HT-29 (cell line): ENCODE results near the gene PRTG. TPM values are rescaled to one million over a fixed set of nuclear protein-coding genes. Genes with fewer than 3 reads are reported as not detected.
"Not testable (repeated sequence)": the region's sequence is repeated elsewhere in the genome, so short reads cannot be mapped to it uniquely, and the experiment has no call there.

ENCODE experiments used
- DNase-seq: peaks from one replicate; pipeline ENCODE4 v3.0.0-alpha.2; 2015; ENCODE audit warnings: low spot score
- total RNA-seq: library from RNA; depleted of rRNA; stranded (reverse); fragments of >200 nt; shearing (Covaris generic); gene quantifications from 2 replicates; pipeline ENCODE4 v1.2.3, GENCODE V29; 2014; rRNA removed

Gene PRTG, protein sequence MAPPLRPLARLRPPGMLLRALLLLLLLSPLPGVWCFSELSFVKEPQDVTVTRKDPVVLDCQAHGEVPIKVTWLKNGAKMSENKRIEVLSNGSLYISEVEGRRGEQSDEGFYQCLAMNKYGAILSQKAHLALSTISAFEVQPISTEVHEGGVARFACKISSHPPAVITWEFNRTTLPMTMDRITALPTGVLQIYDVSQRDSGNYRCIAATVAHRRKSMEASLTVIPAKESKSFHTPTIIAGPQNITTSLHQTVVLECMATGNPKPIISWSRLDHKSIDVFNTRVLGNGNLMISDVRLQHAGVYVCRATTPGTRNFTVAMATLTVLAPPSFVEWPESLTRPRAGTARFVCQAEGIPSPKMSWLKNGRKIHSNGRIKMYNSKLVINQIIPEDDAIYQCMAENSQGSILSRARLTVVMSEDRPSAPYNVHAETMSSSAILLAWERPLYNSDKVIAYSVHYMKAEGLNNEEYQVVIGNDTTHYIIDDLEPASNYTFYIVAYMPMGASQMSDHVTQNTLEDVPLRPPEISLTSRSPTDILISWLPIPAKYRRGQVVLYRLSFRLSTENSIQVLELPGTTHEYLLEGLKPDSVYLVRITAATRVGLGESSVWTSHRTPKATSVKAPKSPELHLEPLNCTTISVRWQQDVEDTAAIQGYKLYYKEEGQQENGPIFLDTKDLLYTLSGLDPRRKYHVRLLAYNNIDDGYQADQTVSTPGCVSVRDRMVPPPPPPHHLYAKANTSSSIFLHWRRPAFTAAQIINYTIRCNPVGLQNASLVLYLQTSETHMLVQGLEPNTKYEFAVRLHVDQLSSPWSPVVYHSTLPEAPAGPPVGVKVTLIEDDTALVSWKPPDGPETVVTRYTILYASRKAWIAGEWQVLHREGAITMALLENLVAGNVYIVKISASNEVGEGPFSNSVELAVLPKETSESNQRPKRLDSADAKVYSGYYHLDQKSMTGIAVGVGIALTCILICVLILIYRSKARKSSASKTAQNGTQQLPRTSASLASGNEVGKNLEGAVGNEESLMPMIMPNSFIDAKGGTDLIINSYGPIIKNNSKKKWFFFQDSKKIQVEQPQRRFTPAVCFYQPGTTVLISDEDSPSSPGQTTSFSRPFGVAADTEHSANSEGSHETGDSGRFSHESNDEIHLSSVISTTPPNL
- total RNA-seq, result not detected in 2 replicates

DNA sequence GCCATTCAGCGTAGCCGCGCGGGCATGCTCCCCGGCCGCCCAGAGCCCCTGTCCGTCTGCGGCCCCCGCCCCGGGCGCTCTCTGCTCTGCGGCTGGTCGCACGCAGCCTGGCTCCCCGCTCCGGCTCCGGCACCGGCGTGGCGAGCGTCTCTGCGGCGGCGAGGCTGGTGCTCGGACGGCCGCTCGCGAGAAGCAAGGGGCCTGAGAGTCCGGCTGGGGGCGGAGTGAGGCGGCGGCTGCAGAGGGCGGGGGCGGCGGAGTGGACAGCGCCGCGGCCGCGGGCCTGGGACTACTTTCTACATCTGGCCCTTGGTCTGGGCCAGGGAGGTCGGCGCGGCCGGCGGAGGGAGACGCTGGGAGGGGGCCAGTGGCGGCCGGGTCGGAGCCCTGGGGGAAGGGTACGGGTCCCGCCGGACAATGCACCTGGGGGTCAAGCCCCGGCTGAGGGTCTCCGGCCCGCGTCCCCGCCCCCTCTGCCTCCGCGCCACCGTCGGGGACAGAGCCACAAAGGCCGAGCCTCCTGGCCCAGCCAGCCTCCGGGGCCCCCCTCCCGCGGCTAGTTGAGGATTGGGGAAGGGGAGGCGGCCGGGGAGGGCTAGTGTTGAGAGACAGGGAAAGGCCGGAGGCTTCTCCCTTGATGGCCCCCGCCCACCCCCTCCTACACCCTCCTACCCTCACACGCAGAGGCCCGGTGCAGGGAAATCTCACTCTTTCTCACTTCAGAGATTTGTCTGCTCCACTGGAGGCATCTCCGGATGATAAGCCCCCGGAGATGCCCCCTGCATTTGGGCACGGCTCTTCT lies at the start of gene PRTG:
Gene PRTG, minus strand, starts transcription at position 226 of the 802 bp plus-strand sequence. Its CDS starts 221 bp downstream, at position 5.
- DNase-seq, result no peak

DNA sequence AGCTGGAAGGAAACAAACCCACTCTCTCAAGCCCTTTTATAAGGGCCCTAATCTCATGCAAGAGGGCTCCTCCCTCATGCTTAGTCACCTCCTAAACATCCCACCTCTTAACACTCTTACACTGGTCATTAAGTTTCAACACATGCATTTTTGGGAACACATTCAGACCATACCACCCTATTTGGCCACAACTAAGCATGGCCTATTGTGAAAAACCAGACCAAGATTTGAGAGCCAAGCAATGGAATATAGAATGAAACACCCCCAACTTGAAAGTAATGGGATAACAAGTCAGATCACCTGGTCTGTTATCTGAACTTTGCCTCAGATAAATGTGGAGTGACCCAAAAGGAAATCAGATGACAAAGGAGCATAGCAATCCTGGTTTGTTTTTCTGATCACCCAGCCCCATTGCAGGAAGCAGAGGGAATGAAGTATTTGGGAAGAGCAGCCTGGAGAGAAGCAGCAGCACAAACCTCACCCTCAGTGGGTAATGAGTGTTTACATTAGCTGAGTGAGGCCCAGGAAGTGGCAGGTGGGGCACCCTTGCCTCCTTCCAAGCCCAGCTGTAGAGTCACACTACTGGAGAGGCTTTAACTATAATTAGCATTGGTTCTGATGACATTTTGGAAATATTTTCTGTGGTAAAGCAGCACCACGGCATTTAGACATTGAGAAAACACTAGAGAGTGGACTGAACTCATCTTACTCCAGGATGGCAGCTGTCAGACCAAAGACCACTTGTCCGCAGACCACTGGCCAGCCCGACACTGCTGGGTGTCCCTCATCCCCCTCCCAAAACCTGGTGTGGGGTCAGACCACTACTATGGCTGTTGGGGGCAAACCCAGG lies 48.8 kb upstream of the PRTG start:
- peak; percentile 67 for DNase-seq

DNA sequence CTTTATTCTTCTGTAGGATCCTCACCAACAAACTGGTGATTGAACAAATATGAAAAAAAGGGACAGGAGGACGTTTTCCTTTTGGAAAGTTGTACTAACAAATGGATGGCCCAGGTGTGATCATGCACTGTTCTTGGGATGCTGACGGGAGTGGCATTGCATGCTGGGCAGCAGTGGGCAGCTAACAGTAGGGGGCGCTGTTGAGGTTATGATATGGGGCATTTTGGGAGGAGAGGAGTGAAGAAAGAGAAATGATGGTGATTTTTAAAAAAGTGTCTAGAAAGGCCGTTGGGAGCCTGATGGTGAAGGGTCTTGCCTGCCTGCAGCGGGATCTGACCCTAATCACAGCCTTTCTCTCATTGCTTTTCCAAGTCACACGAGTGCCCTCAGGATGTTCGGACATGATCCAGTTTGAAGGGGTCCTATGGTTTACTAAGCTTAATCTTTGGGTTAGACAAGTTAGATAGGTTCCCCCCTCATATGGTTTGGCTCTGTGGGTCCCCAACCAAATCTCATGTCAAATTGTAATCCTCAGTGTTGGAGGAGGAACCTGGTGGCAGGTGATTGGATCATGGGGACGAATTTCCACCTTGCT lies 46.2 kb upstream of the PRTG start:
- peak; percentile 36 for DNase-seq

DNA sequence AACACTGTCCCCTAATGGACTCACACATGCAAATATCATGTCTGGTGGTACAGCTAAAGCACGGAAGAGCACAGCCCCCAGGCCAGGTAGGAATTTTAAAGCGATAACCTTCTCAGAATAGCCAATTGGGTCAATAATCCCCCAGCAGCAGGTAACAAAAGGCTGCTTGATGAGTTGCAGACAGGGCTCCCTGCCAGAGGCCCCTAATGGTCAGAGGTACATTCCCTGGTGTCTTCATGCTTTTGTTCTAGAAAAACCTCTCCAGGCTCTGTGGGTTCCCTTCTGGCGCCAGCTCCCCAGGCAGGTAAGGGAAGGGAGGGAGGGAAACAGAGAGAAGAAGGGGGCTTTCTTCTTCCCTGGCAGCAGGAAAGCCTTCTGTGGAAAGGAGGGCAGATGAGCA lies 43.4 kb upstream of the PRTG start:
- no peak for DNase-seq

DNA sequence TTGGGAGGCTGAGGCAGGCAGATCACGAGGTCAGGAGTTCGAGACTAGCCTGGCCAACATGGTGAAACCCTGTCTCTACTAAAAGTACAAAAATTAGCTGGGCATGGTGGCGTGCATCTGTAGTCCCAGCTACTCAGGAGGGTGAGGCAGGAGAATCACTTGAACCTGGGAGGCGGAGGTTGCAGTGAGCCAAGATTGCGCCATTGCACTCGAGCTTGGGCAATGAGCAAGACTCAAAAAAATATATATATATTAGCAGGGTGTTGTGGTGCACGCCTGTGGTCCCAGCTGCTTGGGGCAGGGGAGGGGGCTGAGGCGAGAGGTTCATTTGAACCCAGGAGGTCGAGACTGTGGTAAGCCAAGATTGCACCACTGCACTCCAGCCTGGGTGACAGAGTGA lies 42.6 kb upstream of the PRTG start:
- not testable (repeated sequence) for DNase-seq

DNA sequence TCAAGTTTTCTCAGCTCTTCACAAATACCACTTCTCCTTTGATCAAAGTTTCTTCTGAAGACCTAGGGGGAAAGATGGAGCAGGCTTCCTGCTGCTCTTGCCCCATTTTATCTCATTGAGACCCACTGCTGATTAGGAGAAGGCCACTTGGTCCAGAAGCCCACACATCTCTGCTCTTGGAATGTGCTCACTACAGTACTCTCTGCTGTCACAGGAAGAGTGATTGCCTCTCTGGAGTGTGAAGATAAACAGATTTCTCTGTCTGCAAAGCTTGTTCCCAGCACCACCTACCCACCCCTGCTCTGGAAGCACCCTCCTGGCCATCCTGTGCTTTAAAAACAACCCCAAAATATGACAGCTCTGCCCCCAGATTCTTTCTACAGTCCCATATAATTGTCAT lies 41.3 kb upstream of the PRTG start:
- DNase-seq, result no peak

DNA sequence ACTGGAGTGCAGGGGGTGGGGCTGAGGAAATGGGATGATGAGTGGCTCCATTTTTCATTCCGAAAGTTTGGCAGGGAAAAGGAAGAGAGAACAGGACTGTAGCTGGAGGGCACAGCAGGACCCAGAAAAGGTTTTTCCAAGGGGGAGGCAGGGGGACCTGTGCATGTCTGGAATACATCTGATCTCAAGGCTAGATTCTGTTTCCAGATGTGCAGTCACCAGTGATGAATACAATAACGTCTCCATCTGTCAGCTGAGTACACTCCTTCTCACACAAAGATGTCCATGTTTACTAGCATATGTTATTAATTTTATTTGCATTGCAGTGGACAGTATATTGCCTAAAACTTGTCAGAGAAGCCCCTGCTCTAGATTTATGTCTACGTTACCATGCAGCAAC lies 39.9 kb upstream of the PRTG start:
- DNase-seq, result no peak

DNA sequence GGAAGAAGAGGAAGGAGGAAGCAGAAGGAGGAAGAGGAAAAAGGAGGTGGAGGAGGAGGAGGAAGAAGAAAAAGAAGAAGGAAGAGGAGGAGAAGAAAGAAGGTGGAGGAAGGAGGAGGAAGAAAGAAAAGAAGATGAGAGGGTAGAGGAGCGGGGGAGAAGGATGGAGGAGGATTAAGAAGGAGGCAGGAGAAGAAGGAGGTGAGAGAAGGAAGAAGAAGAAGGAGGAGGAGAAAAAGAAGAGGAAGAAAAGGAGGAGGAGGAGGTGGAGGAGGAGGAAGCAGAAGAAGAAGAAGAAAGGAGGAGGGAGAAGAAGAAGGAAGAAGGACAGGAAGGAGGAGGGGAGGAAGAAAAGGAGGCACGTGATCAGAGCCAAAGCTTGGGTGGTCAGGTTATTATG lies 37.3 kb upstream of the PRTG start:
- no peak for DNase-seq

DNA sequence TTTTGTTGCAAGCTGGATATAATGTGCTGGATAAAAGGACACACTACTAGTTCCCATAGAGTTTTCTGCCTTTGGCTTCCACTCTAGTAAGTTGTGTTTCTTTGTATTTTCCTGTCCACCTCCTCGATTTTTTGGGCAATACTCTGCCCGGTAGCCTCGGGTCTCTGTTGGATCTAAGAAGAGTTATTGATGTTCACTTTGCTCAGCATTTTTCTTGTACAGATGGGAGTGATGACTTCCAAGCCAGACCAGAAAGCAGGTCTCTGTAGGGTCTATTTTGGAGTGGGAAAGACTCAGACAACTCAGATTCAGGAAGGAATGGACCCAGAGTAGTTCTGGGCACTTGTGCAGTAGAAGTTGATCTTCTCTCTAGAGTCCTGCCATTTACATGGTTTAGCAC lies 36.0 kb upstream of the PRTG start:
- no peak for DNase-seq

DNA sequence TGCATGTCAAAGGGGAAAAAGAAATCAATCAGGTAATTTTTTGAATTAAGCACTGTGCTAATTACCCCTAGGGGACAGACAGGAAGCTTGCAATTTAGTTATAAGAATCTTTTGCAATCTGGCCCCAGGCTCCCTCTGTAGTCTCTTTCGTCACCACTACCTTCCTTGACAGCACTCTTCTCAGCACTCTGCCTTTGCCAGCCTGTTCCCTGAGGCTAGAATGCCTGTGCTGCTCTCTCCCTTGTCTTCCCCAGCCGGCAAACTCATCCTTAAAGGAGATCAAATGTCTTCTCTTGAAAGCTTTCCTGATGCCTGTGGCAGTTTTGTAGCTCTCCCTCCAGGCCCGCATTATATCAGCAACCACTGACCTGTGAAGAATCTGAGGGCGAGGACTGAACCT lies 32.4 kb upstream of the PRTG start:
- DNase-seq, result no peak

DNA sequence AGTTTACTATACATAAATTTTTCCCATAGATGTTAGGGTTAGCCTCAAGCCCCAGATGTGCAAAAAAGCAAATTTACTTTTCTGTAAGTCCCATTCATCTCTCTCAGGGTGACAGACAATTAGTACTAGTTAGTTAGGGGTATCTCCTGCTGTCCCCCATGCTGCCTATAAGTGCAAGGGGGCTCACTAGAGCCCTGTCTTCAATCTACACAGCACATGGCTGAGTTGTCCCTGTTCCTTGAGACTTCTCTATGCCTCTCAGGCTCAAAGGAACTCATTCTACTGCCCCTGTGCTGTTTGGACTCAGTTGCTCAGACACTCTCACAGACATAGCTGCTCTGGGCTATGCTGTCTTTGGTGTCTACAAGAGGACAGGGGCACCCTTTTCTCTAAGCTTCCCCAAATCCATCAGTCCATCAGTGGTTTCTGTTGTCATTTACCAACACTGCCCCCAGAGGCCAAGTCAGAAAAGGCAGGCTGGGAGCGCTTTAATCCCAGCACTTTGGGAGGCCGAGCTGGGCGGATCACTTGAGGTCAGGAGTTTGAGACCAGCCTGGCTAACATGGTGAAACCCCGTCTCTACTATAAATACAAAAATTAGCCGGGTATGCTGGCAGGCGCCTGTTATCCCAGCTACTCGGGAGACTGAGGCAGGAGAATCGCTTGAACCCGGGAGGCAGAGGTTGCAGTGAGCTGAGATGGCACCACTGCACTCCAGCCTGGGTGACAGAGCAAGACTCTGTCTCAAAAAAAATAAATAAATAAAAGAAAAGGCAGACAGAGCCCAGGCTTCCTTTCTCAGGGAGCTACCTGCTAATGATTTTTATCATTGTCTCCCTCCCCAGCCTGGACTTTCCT lies 31.4 kb upstream of the PRTG start:
- DNase-seq, result peak; percentile 55

DNA sequence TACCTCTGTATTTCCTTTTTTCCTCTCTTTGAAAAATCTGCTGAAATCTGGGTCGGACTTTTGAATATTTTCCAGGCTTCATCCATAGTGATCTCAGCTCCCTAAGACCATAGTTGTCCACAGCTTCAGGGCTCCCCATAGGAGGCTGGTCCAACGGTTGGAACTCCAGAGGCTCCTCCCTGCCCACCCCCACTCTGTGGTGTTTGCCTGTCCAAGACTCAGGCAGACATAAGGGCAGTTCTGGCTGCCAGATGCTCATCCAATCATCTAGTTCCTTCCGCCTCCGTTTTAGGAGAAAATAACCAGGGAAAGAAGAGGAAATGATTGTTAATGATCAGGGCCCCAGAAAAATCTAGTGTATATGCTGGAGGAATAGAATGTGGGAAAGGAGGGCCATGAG lies 27.9 kb upstream of the PRTG start:
- no peak for DNase-seq

DNA sequence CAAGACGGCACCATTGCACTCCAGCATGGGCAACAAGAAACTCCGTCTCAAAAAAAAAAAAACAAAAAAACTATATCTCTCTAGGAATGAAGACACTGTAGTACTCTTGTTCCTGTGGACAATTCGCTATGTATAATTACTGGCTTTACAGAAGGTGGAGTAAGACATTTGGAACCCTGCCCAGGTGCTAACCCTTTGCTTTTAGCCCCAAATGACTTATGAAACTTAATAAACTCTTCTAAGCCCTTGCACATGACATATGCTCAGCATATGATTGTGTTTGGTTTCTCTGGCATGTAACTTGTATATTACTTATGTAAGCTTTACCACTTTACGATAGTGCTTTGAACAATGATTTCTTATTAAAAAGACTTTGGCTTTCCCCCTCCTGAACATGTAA lies 27.3 kb upstream of the PRTG start:
- no peak for DNase-seq

DNA sequence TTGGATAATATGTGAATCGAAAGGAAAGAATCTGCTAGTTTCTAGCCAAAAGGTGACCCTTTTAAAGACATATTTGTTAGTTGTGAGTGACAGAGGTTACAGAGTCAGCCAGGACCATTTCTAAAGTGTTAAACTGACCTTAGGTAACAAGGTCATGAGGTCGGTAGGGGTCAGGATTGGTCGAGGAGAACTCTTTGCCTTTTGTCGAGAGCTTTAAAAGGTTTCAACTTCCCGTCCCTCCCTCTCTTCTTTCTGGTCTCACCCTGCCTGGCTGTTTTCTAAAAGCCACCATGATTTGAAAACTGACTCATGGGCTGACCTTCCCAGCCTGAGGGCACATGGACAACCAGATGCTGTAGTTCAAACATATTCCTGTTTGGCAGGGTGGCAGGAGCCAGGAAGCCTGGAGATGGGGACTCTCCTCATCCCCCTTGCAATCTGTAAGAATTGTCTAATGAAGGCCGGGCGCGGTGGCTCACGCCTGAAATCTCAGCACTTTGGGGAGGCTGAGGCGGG lies 25.8 kb upstream of the PRTG start:
- DNase-seq, result no peak

DNA sequence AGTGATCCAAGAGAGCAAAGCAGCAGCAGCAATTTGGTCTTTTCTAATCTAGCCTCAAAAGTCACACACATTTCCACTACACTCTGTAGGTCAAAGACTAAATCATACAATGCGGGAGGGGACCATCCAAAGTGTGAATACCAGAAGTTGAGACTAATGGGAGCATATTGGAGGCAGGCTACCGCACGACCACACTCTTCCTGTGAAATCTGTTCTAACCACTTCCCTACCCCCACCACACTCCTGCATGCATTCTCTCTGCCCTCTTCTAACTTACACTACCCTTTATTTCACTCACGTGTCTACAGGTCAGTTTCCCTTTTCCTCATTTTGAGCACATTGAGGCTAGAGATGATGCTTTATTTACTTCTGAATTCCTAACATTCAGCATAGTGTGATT lies 23.7 kb upstream of the PRTG start:
- no peak for DNase-seq

DNA sequence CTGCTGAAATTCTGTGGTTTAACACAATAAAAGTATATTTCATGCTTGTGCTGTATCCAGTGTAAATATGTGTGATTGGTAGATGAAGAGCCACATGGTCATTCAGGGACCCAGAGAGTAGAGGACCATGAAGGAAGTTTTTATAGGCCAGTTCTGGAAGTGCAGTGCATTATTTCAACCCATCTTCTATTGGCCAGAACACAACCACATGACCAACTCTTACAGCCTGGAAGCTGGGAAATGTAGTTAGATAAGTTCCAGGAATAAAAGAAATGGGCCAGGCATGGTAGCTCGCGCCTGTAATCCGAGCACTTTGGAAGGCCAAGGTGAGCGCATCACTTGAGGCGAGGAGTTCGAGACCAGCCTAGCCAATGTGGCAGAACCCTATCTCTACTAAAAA lies 21.4 kb upstream of the PRTG start:
- no peak for DNase-seq

DNA sequence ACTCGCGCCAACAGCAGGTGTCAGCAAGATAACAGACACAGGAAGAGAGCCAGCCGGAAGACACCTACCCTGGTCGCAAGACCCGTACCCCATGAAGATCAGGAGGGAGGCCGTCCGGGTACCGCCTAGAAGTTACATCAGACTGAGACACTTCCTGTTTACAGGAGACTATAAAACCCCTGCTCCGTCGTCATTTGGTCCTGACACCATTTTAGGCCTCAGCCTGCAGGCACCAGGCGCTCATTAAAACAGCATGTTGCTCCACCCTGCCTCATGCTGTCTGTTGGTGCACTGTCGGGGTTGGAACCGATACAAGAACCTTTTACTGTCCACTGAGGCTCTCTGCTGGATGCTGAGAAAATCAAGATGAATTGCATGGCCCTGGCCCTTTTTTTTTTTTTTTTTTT lies 15.6 kb upstream of the PRTG start:
- DNase-seq, result no peak

DNA sequence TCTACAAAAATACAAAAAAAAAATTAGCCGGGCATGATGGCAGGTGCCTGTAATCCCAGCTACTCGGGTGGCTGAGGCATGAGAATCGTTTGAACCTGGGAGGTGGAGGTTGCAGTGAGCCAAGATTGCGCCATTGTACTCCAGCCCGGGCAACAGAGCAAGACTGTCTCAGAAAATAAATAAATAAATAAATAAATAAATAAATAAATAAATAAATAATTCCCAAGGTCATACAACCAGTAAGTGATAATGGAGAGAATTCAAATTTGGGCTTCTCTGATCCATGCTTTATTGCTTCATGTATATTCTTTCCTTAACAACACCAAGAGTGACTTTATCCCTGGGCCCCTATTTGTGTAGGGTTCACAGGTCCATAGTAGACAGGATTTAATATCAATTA lies 10.5 kb upstream of the PRTG start:
- not testable (repeated sequence) for DNase-seq

DNA sequence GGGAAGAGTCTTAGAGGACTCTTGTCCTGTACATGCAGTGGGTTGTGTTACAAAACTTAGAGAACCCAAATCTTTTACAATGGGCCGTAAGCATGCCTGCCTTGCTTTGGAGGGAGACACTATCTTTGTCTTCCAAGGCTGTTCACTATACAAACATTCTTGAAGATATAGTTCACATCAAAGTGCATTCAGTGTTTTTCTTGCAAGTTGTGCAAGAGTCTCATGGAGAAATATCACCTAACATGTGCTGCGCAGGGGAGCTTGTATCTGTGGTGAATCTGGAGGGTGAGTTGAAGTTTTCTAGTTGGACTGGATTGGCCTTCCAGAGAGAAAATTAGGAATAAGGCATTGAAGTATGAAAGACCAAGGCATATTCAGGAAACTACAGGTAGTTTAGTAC lies 7.8 kb upstream of the PRTG start:
- DNase-seq, result no peak
